A549 (cell line): ENCODE measurements around the gene PRPSAP1.
A peak's percentile ranks its signal among the peaks of the same experiment; 100 is the strongest.

Experiments
- BHLHE40 ChIP-seq: IDR thresholded peaks from 2 replicates; pipeline ENCODE4 v1.6.1; 2012; ENCODE audit warnings: low read depth, low read length, inconsistent platforms
- EP300 ChIP-seq, 2 experiments: fragments of >200 bp; sonication (Bioruptor Twin); formaldehyde crosslinking; IDR thresholded peaks; 2 replicates in 1 of 2; 3 replicates in 1 of 2; pipeline ENCODE4 v1.6.1; 2016 to 2017
- JUNB ChIP-seq: fragments of >200 bp; sonication (Bioruptor Twin); formaldehyde crosslinking; IDR thresholded peaks from 2 replicates; pipeline ENCODE4 v1.6.1; 2016
- KDM5A ChIP-seq: fragments of 200-600 bp; sonication (generic); IDR thresholded peaks from 2 replicates; pipeline ENCODE4 v1.6.1; 2016; ENCODE audit warnings: antibody characterized with exemption, mild to moderate bottlenecking
- MAFK ChIP-seq: fragments of 450-650 bp; IDR thresholded peaks from 2 replicates; pipeline ENCODE4 v1.6.1; 2014; ENCODE audit not compliant: partially characterized antibody
- MAZ ChIP-seq: fragments of 150-350 bp; IDR thresholded peaks from 2 replicates; pipeline ENCODE4 v1.6.1; 2014; ENCODE audit warnings: antibody characterized with exemption, low read depth, low read length, borderline replicate concordance
- MYC ChIP-seq: IDR thresholded peaks from 2 replicates; pipeline ENCODE4 v1.6.1; 2012; ENCODE audit warnings: mild to moderate bottlenecking, inconsistent platforms, low read length, improper control_type of control experiment, borderline replicate concordance
- POLR2A ChIP-seq: IDR thresholded peaks from 2 replicates; pipeline ENCODE4 v1.6.1; 2012; ENCODE audit warnings: mild to moderate bottlenecking, low read length
- RAD21 ChIP-seq, 2 experiments: fragments of >200 bp in 1 of 2; sonication (Bioruptor Twin) in 1 of 2; formaldehyde crosslinking in 1 of 2; IDR thresholded peaks in 1 of 2; conservative IDR thresholded peaks in 1 of 2; 2 replicates in 1 of 2; 3 replicates in 1 of 2; pipeline ENCODE4 v1.6.1; 2012 to 2018; ENCODE audit warnings: inconsistent platforms in 1 of 2
- RFX5 ChIP-seq: fragments of 450-650 bp; IDR thresholded peaks from 2 replicates; pipeline ENCODE4 v1.7.1; 2014; ENCODE audit warnings: antibody characterized with exemption, mild to moderate bottlenecking, moderate library complexity
- SMC3 ChIP-seq: fragments of >200 bp; sonication (Bioruptor Twin); formaldehyde crosslinking; IDR thresholded peaks from 3 replicates; pipeline ENCODE4 v1.6.1; 2018; ENCODE audit warnings: inconsistent platforms
- ZFP36 ChIP-seq: fragments of 450-650 bp; IDR thresholded peaks from 2 replicates; pipeline ENCODE4 v1.6.1; 2014; ENCODE audit warnings: borderline replicate concordance; ENCODE audit not compliant: partially characterized antibody
- TF ChIP-seq, protein P1 (sequence below): fragments of >200 bp; sonication (Bioruptor Twin); formaldehyde crosslinking; IDR thresholded peaks from 3 replicates; pipeline ENCODE4 v1.5.1; 2016
- TF ChIP-seq, protein P2 (sequence below): fragments of 450-650 bp; IDR thresholded peaks from 2 replicates; pipeline ENCODE4 v1.6.1; 2014; ENCODE audit warnings: antibody characterized with exemption

DNA sequence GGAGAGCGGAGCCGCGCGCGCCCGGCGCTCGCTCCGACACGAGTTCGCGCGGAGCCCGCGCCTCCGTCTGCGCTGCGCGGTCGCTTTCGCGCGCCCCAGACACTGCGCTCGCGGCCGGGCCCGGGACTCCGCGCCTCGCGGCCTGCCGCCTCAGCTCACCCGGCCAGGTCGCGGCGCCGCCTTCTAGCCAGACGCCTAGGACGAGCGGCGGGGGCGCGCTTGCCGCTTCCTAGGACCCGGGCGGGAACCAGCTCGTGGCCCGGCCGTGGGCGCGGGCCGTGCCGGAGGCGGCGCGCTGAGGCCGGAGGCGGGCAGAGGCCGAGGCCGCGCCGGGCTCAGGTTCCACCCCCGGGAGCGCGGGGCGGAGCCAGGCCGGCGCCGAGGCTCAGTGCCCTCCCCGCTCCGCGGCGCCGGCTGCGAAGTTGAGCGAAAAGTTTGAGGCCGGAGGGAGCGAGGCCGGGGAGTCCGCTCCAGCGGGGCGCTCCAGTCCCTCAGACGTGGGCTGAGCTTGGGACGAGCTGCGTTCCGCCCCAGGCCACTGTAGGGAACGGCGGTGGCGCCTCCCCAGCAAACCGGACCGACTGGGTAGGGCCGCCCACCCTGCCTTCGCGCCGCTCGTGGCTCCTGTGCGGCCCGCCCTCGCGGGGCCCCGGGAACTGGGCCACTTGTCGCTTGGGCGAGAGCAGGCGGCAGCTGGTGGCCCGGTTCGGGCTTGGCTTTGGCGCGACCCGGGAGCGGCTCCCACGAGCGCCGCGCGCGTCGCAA, 30.7 kb upstream of the PRPSAP1 start, which contains the start of gene SPHK1:
- TF ChIP-seq MAZ (no peak), KDM5A (no peak), MYC (no peak), POLR2A (peak; percentile 55; the same call in 1 of the 2 replicates), MAFK (no peak), SMC3 (no peak), RAD21 (conservative IDR thresholded peaks at IDR 0.05 in 1 of 2, IDR thresholded peaks at IDR 0.05 in 1 of 2) (no peak), EP300 (IDR thresholded peaks at IDR 0.05) (no peak), BHLHE40 (no peak), ZFP36 (no peak), JUNB (no peak), RFX5 (no peak)
- TF ChIP-seq, protein P1, sequence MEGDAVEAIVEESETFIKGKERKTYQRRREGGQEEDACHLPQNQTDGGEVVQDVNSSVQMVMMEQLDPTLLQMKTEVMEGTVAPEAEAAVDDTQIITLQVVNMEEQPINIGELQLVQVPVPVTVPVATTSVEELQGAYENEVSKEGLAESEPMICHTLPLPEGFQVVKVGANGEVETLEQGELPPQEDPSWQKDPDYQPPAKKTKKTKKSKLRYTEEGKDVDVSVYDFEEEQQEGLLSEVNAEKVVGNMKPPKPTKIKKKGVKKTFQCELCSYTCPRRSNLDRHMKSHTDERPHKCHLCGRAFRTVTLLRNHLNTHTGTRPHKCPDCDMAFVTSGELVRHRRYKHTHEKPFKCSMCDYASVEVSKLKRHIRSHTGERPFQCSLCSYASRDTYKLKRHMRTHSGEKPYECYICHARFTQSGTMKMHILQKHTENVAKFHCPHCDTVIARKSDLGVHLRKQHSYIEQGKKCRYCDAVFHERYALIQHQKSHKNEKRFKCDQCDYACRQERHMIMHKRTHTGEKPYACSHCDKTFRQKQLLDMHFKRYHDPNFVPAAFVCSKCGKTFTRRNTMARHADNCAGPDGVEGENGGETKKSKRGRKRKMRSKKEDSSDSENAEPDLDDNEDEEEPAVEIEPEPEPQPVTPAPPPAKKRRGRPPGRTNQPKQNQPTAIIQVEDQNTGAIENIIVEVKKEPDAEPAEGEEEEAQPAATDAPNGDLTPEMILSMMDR, result no peak; the same call in 2 of the 3 replicates
- TF ChIP-seq, protein P2, sequence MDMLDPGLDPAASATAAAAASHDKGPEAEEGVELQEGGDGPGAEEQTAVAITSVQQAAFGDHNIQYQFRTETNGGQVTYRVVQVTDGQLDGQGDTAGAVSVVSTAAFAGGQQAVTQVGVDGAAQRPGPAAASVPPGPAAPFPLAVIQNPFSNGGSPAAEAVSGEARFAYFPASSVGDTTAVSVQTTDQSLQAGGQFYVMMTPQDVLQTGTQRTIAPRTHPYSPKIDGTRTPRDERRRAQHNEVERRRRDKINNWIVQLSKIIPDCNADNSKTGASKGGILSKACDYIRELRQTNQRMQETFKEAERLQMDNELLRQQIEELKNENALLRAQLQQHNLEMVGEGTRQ, result no peak
